ENCODE measurements around the gene TBC1D10A. TPM values are rescaled to one million over a fixed set of nuclear protein-coding genes. Genes with fewer than 3 reads are reported as not detected.

TBC1D10A gene
- total RNA-seq, 1 experiment from 2014 or later: 12.6 TPM

DNA sequence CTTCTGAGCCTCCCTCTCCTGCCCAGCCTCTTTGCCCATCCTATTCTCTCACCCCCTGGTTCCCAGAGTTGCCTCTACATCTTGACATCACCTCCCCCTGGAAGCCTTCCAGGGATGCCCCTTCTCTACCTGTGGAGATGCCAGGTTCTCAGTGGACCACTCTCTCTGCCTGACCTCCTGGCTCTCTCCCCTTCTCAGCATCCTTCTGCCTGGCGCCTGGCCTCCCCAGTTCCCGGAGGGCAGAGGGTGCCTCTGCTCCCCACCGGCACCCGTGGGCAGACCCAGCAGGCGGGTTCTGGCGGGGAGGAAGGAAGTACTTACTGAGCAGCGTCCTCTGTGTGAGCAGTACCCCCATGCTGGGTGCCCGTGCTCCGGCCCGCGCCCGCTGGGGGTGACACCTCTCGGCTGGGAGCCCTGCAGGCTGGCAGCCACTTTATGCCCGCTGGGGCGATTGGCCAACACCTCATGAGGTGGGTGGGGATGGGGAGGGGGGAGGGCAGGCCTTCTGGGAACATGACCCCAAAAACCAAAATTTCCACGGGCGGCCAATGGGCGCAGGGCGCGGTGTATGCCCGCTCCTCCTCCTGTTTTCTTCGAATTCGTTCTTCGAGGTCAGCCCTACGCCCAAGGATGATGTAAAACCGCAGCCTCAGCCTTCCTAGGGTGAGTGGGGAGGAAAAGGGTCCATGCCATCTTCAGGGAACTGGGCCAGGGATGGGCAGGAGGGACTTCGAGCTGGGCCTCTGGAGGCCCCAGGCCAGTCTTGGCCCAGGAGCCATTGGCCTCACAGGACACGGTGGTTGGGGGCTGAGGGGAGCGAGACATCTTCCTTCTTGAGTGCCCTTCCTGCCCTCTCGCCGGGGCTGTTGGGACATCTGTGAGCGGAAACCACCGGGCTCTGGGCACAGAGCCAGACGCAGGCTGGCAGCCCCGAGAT lies 60.0 kb downstream of the TBC1D10A start, which contains the start of gene OSM:
TSS of gene OSM (minus strand) at position 407 of the 937 bp plus-strand sequence. CDS start at position 355, 52 bp downstream.
- intact Hi-C loops (cut with micrococcal nuclease): no loop called here
- H3F3A ChIP-seq (ENCODE audit: low read length, unreplicated experiment): no peaks in the 10 kb centered on the region
- H3K9me2 ChIP-seq (replicated peaks; ENCODE audit: low read length): no peaks in the 10 kb centered on the region
- no peaks in the 10 kb centered on the region for H3K79me2 ChIP-seq (ENCODE audit: low read length)
- ATAC-seq (no peak), DNase-seq (no peak)
- H3K4me2 ChIP-seq (ENCODE audit: low read length): no peak within 1 kb of the TSS
- H3K27ac ChIP-seq (ENCODE audit: low read length): no peak within 1 kb of the TSS
- ChIA-PET CTCF (no interaction called here), POLR2A (ENCODE audit: unreplicated experiment) (no interaction called here)
- no peaks in the 10 kb centered on the region for H3K27me3 ChIP-seq (ENCODE audit: low read length)
- TF ChIP-seq, protein P1, sequence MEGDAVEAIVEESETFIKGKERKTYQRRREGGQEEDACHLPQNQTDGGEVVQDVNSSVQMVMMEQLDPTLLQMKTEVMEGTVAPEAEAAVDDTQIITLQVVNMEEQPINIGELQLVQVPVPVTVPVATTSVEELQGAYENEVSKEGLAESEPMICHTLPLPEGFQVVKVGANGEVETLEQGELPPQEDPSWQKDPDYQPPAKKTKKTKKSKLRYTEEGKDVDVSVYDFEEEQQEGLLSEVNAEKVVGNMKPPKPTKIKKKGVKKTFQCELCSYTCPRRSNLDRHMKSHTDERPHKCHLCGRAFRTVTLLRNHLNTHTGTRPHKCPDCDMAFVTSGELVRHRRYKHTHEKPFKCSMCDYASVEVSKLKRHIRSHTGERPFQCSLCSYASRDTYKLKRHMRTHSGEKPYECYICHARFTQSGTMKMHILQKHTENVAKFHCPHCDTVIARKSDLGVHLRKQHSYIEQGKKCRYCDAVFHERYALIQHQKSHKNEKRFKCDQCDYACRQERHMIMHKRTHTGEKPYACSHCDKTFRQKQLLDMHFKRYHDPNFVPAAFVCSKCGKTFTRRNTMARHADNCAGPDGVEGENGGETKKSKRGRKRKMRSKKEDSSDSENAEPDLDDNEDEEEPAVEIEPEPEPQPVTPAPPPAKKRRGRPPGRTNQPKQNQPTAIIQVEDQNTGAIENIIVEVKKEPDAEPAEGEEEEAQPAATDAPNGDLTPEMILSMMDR (conservative IDR thresholded peaks at IDR 0.05; ENCODE audit: low read depth, low read length): no peak
- TF ChIP-seq EZH2 (IDR thresholded peaks at IDR 0.05; ENCODE audit: low read length, unreplicated experiment): no peak
- TF ChIP-seq EZH2phosphoT487 (IDR thresholded peaks at IDR 0.05; ENCODE audit: borderline replicate concordance, low read length): no peak
- no peak within 1 kb of the TSS for H3K4me3 ChIP-seq (ENCODE audit: low read length)
- peaks cover 5% of the 10 kb centered on the region; the same call in 1 of the 2 replicates for H3K4me1 ChIP-seq (ENCODE audit: insufficient read depth, low read length)
- no peak within 1 kb of the TSS for H2AFZ ChIP-seq (ENCODE audit: low read length)
- no TSS peak for BruUV-seq (replicated peaks)
- no peaks in the 10 kb centered on the region for H3K9me3 ChIP-seq (ENCODE audit: low read length)
- H3K36me3 ChIP-seq (ENCODE audit: low read depth, low read length): no peaks in the 10 kb centered on the region
- no peak within 1 kb of the TSS for H3K9ac ChIP-seq (ENCODE audit: low read length)
- no peaks in the 10 kb centered on the region for H4K20me1 ChIP-seq (ENCODE audit: low read length)

DNA sequence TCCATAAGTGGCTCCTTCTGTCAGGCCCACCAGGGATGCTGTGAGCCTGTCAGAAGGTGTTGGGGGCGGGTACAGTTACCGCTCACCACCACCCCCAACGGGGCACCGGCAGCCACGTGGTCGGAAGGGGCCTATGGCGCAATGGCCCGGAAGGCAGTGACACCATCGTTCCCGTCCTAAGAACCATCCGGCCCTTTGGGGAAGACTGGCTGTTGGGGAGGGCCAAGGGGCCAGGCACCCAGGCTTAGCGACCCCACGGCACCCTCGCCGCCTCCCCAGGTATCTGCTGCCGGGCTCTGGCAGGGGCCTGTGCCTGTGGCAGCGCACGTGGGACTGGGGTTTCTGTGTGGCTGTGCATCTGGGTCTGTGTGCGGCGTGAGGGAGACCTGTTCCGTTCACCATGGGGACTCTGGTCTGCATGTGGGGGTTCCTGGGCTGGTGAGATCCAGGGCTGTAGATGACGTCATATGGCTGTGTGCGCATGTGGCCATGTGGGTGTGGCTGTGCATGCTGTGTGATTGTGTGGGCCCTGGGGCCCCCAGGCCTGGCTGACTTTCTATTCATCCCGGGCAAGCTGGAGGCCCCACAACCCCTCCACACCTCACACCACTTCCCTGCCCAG lies 60.8 kb downstream of the TBC1D10A start:
- TF ChIP-seq EZH2phosphoT487 (IDR thresholded peaks at IDR 0.05; ENCODE audit: borderline replicate concordance, low read length): no peak
- no peak for TF ChIP-seq EZH2 (IDR thresholded peaks at IDR 0.05; ENCODE audit: low read length, unreplicated experiment)
- TF ChIP-seq, protein P1 (conservative IDR thresholded peaks at IDR 0.05; ENCODE audit: low read depth, low read length): no peak
- intact Hi-C loops (cut with micrococcal nuclease): no loop called here
- peaks cover 5% of the 10 kb centered on the region; the same call in 1 of the 2 replicates for H3K4me1 ChIP-seq (ENCODE audit: insufficient read depth, low read length)
- ATAC-seq (no peak), DNase-seq (no peak)
- no peak overlapping the region for H3K4me3 ChIP-seq (ENCODE audit: low read length)
- no peaks in the 10 kb centered on the region for H3K9me2 ChIP-seq (replicated peaks; ENCODE audit: low read length)
- ChIA-PET POLR2A (ENCODE audit: unreplicated experiment) (no interaction called here), CTCF (no interaction called here)
- no peaks in the 10 kb centered on the region for H3F3A ChIP-seq (ENCODE audit: low read length, unreplicated experiment)
- no peak overlapping the region for H3K4me2 ChIP-seq (ENCODE audit: low read length)
- no peaks in the 10 kb centered on the region for H3K9me3 ChIP-seq (ENCODE audit: low read length)
- H2AFZ ChIP-seq (ENCODE audit: low read length): no peak overlapping the region
- no peak overlapping the region for H3K27ac ChIP-seq (ENCODE audit: low read length)
- H3K79me2 ChIP-seq (ENCODE audit: low read length): no peaks in the 10 kb centered on the region
- no peak overlapping the region for H3K9ac ChIP-seq (ENCODE audit: low read length)
- no TSS peak for BruUV-seq (replicated peaks)
- H4K20me1 ChIP-seq (ENCODE audit: low read length): no peaks in the 10 kb centered on the region
- H3K36me3 ChIP-seq (ENCODE audit: low read depth, low read length): no peaks in the 10 kb centered on the region
- H3K27me3 ChIP-seq (ENCODE audit: low read length): no peaks in the 10 kb centered on the region

Measured in PC-3 (cell line).